Stimulated activated CD4-positive, alpha-beta T cell treated with anti-CD3 and anti-CD28 coated beads, Interleukin-12 subunit alpha, Interleukin-12 subunit beta, amount 100 ng/mL, for 24 hours (primary cell): ENCODE measurements around the gene CAPG.
A peak's percentile ranks its signal among the peaks of the same experiment; 100 is the strongest.

Experiments
- DNase-seq, 2 experiments: peaks; one replicate each; pipeline ENCODE4 v3.0.0-alpha.2; 2020; ENCODE audit warnings: low read depth in 2 of 2

CAPG gene

DNA sequence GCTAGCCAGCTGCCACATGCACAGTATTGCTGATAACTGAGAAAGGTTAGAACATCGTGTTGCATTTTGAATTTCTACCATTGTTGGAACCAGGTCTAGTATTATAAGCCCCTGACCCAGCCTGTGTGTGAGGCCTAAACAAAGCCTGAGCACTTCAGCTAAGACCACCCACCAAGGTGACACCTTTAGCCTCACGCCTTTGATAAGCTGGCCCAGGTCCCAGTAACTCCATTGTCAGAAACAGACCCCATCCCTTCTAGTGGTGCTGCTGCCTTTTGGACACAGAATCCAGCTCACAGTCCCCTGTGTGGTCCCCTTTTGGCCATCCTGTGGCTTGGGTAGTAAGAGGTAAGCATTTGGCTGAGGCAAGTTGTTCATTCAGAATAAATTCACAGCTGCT is 54.0 kb downstream of the CAPG start:
- no peak for DNase-seq

DNA sequence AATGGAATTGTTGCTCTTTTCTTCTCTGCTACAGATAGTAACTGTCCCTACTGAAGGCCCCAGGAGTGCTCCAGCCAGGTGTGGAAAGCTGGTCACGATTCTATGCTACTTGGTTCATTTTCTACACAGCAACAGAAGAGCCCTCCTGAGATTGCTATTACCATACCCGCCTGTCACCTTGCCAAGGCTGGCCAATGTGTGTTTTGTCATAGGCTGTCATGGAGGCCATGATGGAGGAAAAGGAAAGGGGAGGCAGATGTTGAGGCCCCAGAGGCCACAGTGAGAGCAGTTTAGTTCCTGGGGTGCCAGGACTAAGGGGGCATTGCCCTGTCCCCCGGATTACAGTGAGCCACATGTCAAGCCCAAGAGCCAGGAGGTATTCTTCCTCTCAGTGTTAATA is 54.6 kb downstream of the CAPG start:
- no peak for DNase-seq

DNA sequence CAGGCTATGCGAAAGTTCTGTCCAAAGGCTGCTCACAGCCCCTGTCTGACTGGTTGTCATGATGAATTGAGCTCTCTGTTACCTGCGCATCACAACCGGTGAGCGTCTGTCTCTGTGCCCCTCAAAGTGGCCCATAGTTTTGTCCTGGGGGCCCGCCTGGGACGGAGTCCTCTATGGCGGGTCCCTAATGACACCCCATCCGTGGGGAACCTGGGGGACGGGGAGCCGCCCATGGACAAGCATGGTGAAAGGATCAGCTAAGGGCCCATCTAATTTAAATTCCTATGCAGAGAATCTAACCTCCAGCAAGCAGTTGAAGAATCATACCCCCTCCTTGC is 55.1 kb downstream of the CAPG start:
- DNase-seq = no peak

DNA sequence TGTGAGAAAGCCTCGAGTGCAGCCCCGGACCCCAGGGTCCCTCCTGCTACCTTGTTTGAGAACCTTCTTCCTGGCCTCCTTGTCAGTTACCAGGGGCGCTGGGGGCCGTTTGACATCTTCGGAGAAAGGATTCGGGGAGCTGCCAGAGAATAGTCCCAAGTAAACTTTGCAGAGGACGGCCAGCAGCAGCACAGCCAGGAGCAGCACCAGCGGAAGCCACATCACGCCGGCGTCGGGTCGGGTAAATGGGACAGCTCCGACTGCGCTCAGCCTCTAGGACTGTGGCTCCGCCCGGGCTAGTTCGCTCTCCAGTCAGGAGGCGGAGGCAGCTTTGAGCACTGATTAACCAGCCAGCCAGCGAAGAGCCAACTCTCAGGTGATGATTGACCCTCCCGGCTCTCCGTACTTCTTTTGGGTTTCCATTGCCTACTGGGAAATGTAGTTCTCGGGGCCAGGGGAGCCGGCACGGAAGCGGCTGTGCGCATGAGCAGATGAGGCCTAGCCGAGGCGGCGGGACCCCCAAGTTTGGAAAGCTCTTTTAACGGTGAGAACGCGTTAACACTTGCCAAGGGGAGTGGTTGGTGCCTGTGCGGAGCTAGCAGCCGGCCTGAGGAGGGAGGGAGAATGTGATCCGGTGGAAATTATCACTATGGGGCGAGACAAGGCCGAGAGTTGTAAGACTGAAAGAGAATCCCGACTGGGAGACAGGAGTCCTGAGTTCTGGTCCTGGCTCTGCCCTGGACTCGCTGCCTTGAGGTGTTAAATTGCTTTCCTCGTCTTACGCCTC is 55.7 kb downstream of the CAPG start, which contains the start of the genes ELMOD3 and RETSAT:
Gene ELMOD3 (plus strand): TSS at position 484 of the 787 bp plus-strand sequence. CDS start 2,430 bp downstream, outside the sequence.
Gene RETSAT (minus strand): TSS at position 243 of the 787 bp plus-strand sequence. CDS start 21 bp downstream, at position 222.
- DNase-seq = peak; percentile 89 to 95

DNA sequence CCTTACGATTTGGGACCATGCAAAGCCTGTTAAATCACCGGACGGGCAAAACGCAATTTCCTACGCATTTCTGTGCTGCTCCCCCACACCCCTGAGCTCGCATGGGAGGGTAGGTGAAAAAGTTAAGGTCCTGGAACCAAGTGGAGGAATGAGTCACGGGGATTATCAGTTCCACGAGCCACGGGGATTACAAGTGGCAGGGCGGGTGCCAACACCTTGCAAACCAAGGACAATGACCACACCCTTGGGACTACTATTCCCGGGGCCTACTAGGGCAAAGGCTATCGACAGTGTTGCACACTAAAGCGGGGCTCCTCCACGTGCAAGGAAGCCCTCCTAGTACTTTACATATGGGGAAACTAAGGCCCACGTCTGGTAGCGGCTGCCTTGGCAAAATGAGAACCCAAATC is 56.3 kb downstream of the CAPG start:
- DNase-seq = peak in 1 of 2 experiments; percentile 8

DNA sequence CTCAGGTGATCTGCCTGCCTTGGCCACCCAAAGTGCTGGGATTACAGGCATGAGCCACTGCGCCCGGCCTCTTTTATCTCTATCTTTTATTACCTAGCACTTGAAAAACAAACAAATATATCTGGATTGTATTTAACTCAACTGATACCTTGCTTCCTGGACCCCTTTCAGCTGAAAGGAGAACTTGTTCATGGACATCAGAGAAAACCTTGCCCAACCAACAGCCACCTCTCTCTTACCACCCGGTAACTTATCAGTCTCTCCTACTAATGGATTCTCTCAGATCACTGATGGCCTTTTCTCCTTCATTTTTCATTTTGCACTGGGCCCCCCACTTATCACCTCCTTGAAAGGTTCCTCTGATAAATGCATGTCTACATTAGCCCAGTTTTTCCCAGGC is 62.6 kb downstream of the CAPG start:
- DNase-seq = no peak
